22Rv1 (cell line): ENCODE measurements around the gene RHOBTB3.
"Not testable (repeated sequence)": the region's sequence is repeated elsewhere in the genome, so short reads cannot be mapped to it uniquely, and the experiment has no call there.

Experiments used
- H3K27ac ChIP-seq: fragments of 450-650 bp; 2 replicates; pipeline ENCODE4 v1.5.1; 2017
- CTCF ChIP-seq: fragments of 450-650 bp; IDR thresholded peaks from 2 replicates; pipeline ENCODE4 v1.5.1; 2017; ENCODE audit warnings: mild to moderate bottlenecking
- ZFX ChIP-seq: fragments of 450-650 bp; IDR thresholded peaks from 2 replicates; pipeline ENCODE4 v1.6.1; 2017; ENCODE audit warnings: antibody characterized with exemption, borderline replicate concordance

Gene RHOBTB3

DNA sequence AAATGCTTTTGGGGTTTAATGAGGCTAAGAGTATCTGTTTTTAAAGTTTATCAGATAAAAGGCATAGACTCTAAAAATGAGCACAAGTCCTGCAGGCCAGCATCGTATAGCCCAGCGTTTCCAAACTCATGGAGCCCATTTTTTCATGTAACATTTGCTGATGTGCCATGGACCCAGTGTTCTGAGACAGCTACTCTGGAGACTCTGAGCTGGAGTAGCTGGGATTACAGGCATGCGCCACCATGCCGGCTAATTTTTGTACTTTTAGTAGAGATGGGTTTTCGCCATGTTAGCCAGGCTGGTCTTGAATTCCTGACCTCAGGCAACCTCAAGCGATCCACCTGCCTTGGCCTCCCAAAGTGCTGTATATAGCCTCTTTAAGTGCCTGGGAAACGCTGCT, 75.6 kb downstream of the RHOBTB3 start:
- TF ChIP-seq ZFX, result no peak
- TF ChIP-seq CTCF, result no peak

DNA sequence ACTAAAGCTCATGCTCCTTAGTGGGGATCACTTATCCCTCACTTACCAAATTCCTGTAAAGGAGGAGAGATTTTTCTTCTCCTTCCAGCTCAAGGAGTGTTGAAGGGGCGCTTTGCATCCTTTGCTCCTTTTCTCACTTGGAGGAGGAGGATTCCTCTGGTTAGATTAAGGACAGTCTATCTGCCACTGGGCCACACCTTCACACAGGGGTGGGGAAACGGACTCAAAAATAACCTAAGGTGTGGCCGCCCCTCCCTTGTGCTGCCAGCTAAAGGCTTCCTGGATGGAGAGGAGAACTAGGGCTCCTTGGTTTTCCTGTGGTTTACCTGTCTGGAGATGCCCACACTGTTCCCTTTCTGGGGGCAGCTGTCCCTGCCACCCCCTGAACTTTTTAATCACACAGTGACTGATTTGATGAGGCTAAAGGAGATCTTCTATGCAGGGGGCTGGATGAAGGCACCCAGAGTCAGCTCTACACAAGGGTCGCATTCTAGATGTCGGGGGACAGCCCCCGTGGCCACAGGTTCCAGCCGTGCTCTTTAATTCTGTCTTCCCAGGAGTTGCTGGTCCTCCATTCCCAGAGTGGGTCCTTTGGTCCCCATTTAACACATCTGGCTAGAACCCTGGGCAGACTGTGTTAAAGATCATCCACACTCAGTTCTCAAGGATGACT, 77.0 kb downstream of the RHOBTB3 start:
- TF ChIP-seq CTCF (no peak), ZFX (no peak)
- H3K27ac ChIP-seq, result no peak overlapping the region

More for the DNA sequence above, 75.6 kb downstream of the RHOBTB3 start:
- no peak overlapping the region for H3K27ac ChIP-seq

- TF ChIP-seq CTCF, result no peak
- no peak for TF ChIP-seq ZFX
- no peak overlapping the region for H3K27ac ChIP-seq
These were observed 77.7 kb downstream of the RHOBTB3 start for GRCh38 chr5:95808686-95809413.

GRCh38 chr5:95809414-95809960, 78.4 kb downstream of the RHOBTB3 start:
- no peak for TF ChIP-seq CTCF
- no peak for TF ChIP-seq ZFX
- no peak overlapping the region for H3K27ac ChIP-seq

DNA sequence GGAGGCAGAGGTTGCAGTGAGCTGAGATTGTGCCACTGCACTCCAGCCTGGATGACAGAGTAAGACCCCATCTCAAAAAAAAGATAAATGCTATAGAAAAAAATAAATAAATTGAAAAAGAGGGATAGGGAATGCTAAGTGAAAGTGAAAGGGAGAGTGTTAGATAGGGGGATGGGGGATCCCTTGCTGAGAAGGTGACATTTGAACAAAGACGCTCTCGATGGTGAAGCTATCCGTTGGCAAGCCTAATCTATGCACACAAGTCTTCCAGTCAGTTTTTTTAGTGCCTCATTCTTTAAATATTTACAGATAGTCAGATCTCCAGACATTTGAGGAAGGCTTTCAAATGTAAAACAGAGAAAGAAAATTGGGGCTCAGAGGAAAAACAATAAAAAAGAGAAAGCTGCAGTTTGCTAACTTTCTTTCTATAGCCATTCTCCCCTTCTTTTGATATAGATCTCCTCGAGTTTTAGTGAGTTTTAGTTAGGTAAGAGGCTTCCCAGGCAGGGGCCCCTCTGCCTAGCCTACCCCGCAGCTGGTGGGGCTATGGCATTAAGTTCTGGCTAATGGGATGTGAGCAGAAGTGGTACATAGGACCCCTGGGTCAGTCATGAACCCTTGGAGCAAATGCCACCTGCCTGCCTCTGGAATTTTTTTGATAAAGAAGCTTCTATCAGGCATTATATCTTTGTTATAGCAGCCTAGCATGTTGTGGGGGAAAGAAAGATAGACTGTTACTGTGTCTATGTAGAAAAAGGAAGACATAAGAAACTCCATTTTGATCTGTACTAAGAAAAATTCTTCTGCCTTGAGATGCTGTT, 79.4 kb downstream of the RHOBTB3 start:
- TF ChIP-seq ZFX (no peak), CTCF (no peak)
- no peak overlapping the region for H3K27ac ChIP-seq

DNA sequence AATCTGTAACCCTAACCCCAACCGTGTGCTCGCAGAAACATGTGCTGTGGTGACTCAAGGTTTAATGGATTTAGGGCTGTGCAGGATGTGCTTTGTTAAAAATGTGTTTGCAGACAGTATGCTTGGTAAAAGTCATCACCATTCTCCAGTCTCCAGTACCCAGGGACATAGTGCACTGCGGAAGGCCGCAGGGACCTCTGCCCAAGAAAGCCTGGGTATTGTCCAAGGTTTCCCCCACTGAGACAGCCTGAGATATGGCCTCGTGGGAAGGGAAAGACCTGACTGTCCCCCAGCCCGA, 79.9 kb downstream of the RHOBTB3 start:
- not testable (repeated sequence) for H3K27ac ChIP-seq

- H3K27ac ChIP-seq, result not testable (repeated sequence)
These were observed 80.4 kb downstream of the RHOBTB3 start for GRCh38 chr5:95811461-95812073.
